HepG2 (cell line): ENCODE results near the gene MEF2A. TPM values are rescaled to one million over a fixed set of nuclear protein-coding genes. Genes with fewer than 3 reads are reported as not detected.

Source experiments
- ATAC-seq: fragments of 200-7000 bp; cut with Tn5 transposase; 3 replicates; pipeline ENCODE4 v1.9.1; 2020; ENCODE audit warnings: mild to moderate bottlenecking, moderate library complexity
- BruUV-seq: library from RNA; stranded (reverse); fragments of 400-500 nt; replicated peaks from 2 replicates; lab custom pipeline; 2021; lab: Mats Ljungman, UMichigan
- CTCF ChIA-PET: fragments of 300-600 bp; formaldehyde crosslinking; extraction: SDS; loops from one replicate; lab custom pipeline; 2021; ENCODE audit warnings: low total read pairs, inconsistent platforms, low intra/inter-chr PET ratio; lab: Yijun Ruan, JAX
- POLR2A ChIA-PET: fragments of 350-600 bp; sonication (Branson Sonifier 250); formaldehyde crosslinking; loops from one replicate; lab custom pipeline; 2020; ENCODE audit warnings: antibody characterized with exemption, inconsistent platforms; lab: Yijun Ruan, JAX
- DNase-seq: peaks from one replicate; pipeline ENCODE4 v3.0.0-alpha.2; 2015; ENCODE audit warnings: low spot score
- FAIRE-seq: peaks from 3 replicates; lab custom pipeline; 2011; peaks lifted over from hg19 to GRCh38; lab: Jason Lieb, UNC
- H2AFZ ChIP-seq: one replicate; pipeline ENCODE4 v1.6.1; 2011; ENCODE audit warnings: low read length, inconsistent platforms
- H3K27ac ChIP-seq: fragments of 300-600 bp; 3 replicates; pipeline ENCODE4 v1.8.0; 2011; ENCODE audit warnings: mixed run types, mild to moderate bottlenecking, mixed read lengths, low read length, inconsistent platforms; ENCODE audit not compliant: insufficient read depth; ENCODE audit errors: extremely low read length
- H3K27me3 ChIP-seq, 2 experiments: fragments of 200-600 bp in 1 of 2; 2 replicates in 1 of 2; 3 replicates in 1 of 2; pipeline versions ENCODE4 v1.6.0 to v1.8.0; 2011; ENCODE audit warnings: low read length in 2 of 2, mild to moderate bottlenecking in 2 of 2, moderate library complexity in 2 of 2, inconsistent platforms in 1 of 2; ENCODE audit not compliant: insufficient read depth in 2 of 2, control insufficient read depth in 1 of 2
- H3K36me3 ChIP-seq, 2 experiments: fragments of 200-600 bp in 1 of 2; replicated peaks in 1 of 2; 2 replicates in 1 of 2; 3 replicates in 1 of 2; pipeline versions ENCODE4 v1.5.1 to v1.8.0; 2011; ENCODE audit warnings: low read length in 2 of 2, inconsistent platforms in 1 of 2; ENCODE audit not compliant: insufficient read depth in 2 of 2, control insufficient read depth in 1 of 2
- H3K4me1 ChIP-seq: 2 replicates; pipeline ENCODE4 v1.5.1; 2012; ENCODE audit warnings: low read length, inconsistent platforms; ENCODE audit not compliant: insufficient read depth
- H3K4me2 ChIP-seq: 2 replicates; pipeline ENCODE4 v1.6.0; 2011; ENCODE audit warnings: low read depth, low read length, inconsistent platforms
- H3K4me3 ChIP-seq, 3 experiments: fragments of 200-600 bp in 1 of 3; sonication (generic), shearing (Covaris generic) in 1 of 3; replicated peaks in 1 of 3; 2 replicates each; pipeline ENCODE4 v1.5.1; 2011 to 2016; ENCODE audit warnings: low read length in 3 of 3, inconsistent platforms in 2 of 3, low read depth in 2 of 3, mild to moderate bottlenecking in 2 of 3, control low read depth in 1 of 3, mixed read lengths in 1 of 3; ENCODE audit not compliant: insufficient read depth in 1 of 3
- H3K79me2 ChIP-seq: one replicate; pipeline ENCODE4 v1.6.1; 2011; ENCODE audit warnings: low read length, inconsistent platforms; ENCODE audit not compliant: insufficient read depth
- H3K9ac ChIP-seq: 2 replicates; pipeline ENCODE4 v1.6.0; 2011; ENCODE audit warnings: mild to moderate bottlenecking, low read depth, low read length, inconsistent platforms; ENCODE audit not compliant: insufficient read depth
- H3K9me3 ChIP-seq: 2 replicates; pipeline ENCODE4 v1.5.1; 2012; ENCODE audit warnings: mild to moderate bottlenecking, low read length
- H4K20me1 ChIP-seq: 2 replicates; pipeline ENCODE4 v1.6.0; 2011; ENCODE audit warnings: inconsistent platforms, mild to moderate bottlenecking, low read length, moderate library complexity; ENCODE audit not compliant: insufficient read depth
- SUZ12 ChIP-seq: fragments of 150-350 bp; IDR thresholded peaks from 2 replicates; pipeline ENCODE4 v1.6.1; 2014; ENCODE audit warnings: low read depth, low read length
- YEATS4 ChIP-seq: sonication (generic); formaldehyde crosslinking; IDR thresholded peaks from 2 replicates; pipeline ENCODE4 v1.4.0; 2020; ENCODE audit warnings: missing genetic modification reagents, borderline replicate concordance
- WGBS: methylation state at CpG from one replicate; pipeline ENCODE4 v1.1.6; 2017; ENCODE audit warnings: low lambda C conversion rate; 5-methylcytosine and 5-hydroxymethylcytosine counted together
- in situ Hi-C: cut with HindIII; loops from 2 replicates; pipeline ENCODE4 v1.10.0; 2017; ENCODE audit warnings: low pct_unique_long_range_greater_than_20kb; ENCODE audit not compliant: extremely low pct_ligation_motif_present
- intact Hi-C: fragments of 100-400 bp; cut with micrococcal nuclease; formaldehyde crosslinking; loops from one replicate; pipeline ENCODE4 v1.10.0; 2022; ENCODE audit not compliant: unreplicated experiment
- polyA plus RNA-seq, 8 experiments: library from polyadenylated mRNA; depleted of rRNA in 3 of 8; stranded (reverse) in 7 of 8; unstranded in 1 of 8; fragments of >200 nt; fragmentation: Illumina TruSeq in 4 of 8; extraction: Trizol in 4 of 8; gene quantifications; 2 replicates each; pipeline versions ENCODE4 v1.2.1 to v1.2.3, GENCODE V29; 2011 to 2016; ENCODE audit warnings: low read depth in 4 of 8, missing spikeins in 1 of 8, mixed read lengths in 1 of 8; ENCODE audit not compliant: insufficient read depth in 1 of 8
- total RNA-seq, 5 experiments: library from RNA; depleted of rRNA; stranded (reverse); fragments of >200 nt; fragmentation: Illumina TruSeq; extraction: Trizol; gene quantifications; 2 replicates each; pipeline ENCODE4 v1.2.3, GENCODE V29; 2016; ENCODE audit warnings: low read depth in 1 of 5
- TF ChIP-seq, protein P1 (sequence below): sonication (generic); formaldehyde crosslinking; IDR thresholded peaks from 2 replicates; pipeline ENCODE4 v1.5.0; 2020; ENCODE audit warnings: mild to moderate bottlenecking, missing genetic modification reagents, borderline replicate concordance
- TF ChIP-seq, protein P2 (sequence below), 2 experiments: sonication (generic) in 1 of 2; formaldehyde crosslinking in 1 of 2; IDR thresholded peaks; 2 replicates each; pipeline versions ENCODE4 v1.5.1 to v1.6.1; 2011 to 2020; ENCODE audit warnings: borderline replicate concordance in 1 of 2, low read depth in 1 of 2, low read length in 1 of 2, mild to moderate bottlenecking in 1 of 2, missing genetic modification reagents in 1 of 2, moderate library complexity in 1 of 2
- TF ChIP-seq, protein P3 (sequence below): IDR thresholded peaks from 2 replicates; pipeline ENCODE4 v1.4.0; 2020; ENCODE audit warnings: mild to moderate bottlenecking, missing genetic modification reagents

MEF2A gene
- total and polyA plus RNA-seq, 2 of the 13 experiments (the other 11 are each of a cell fraction or from before 2014, with no cell fraction given), result 15.2 to 24.4 TPM

GRCh38 chr15:99593070-99593469, 27.3 kb downstream of the MEF2A start (continued):
- TF ChIP-seq, protein P1, sequence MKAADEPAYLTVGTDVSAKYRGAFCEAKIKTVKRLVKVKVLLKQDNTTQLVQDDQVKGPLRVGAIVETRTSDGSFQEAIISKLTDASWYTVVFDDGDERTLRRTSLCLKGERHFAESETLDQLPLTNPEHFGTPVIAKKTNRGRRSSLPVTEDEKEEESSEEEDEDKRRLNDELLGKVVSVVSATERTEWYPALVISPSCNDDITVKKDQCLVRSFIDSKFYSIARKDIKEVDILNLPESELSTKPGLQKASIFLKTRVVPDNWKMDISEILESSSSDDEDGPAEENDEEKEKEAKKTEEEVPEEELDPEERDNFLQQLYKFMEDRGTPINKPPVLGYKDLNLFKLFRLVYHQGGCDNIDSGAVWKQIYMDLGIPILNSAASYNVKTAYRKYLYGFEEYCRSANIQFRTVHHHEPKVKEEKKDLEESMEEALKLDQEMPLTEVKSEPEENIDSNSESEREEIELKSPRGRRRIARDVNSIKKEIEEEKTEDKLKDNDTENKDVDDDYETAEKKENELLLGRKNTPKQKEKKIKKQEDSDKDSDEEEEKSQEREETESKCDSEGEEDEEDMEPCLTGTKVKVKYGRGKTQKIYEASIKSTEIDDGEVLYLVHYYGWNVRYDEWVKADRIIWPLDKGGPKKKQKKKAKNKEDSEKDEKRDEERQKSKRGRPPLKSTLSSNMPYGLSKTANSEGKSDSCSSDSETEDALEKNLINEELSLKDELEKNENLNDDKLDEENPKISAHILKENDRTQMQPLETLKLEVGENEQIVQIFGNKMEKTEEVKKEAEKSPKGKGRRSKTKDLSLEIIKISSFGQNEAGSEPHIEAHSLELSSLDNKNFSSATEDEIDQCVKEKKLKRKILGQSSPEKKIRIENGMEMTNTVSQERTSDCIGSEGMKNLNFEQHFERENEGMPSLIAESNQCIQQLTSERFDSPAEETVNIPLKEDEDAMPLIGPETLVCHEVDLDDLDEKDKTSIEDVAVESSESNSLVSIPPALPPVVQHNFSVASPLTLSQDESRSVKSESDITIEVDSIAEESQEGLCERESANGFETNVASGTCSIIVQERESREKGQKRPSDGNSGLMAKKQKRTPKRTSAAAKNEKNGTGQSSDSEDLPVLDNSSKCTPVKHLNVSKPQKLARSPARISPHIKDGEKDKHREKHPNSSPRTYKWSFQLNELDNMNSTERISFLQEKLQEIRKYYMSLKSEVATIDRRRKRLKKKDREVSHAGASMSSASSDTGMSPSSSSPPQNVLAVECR, result no peak
- TF ChIP-seq, protein P2, sequence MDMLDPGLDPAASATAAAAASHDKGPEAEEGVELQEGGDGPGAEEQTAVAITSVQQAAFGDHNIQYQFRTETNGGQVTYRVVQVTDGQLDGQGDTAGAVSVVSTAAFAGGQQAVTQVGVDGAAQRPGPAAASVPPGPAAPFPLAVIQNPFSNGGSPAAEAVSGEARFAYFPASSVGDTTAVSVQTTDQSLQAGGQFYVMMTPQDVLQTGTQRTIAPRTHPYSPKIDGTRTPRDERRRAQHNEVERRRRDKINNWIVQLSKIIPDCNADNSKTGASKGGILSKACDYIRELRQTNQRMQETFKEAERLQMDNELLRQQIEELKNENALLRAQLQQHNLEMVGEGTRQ (IDR thresholded peaks at IDR 0.05; ENCODE audit: low read depth, low read length), result no peak
- TF ChIP-seq, protein P2 (CRISPR knock-in tag; IDR thresholded peaks at IDR 0.05; ENCODE audit: borderline replicate concordance), result no peak

- Histone ChIP-seq H3K9me3 (no peaks in the 10 kb centered on the region), H3K36me3 (no peaks in the 10 kb centered on the region; a peak in 2 of 5 replicates), H3K27me3 (no peaks in the 10 kb centered on the region), H2AFZ (no peak overlapping the region), H3K27ac (no peak overlapping the region), H3K4me1 (peaks cover 19% of the 10 kb centered on the region), H4K20me1 (0 out of 2 replicates have a peak, but pooled peaks cover 4% of the 10 kb centered on the region), H3K9ac (no peak overlapping the region), H3K4me2 (no peak overlapping the region), H3K4me3 (no peak overlapping the region), H3K79me2 (peaks cover 78% of the 10 kb centered on the region)
- no TSS peak for BruUV-seq
- DNase-seq, result no peak
- ChIA-PET CTCF (no interaction called here), POLR2A (no interaction called here)
- 96% methylated on average over 2 of the region's 2 CpGs for WGBS
- TF ChIP-seq, protein P3, sequence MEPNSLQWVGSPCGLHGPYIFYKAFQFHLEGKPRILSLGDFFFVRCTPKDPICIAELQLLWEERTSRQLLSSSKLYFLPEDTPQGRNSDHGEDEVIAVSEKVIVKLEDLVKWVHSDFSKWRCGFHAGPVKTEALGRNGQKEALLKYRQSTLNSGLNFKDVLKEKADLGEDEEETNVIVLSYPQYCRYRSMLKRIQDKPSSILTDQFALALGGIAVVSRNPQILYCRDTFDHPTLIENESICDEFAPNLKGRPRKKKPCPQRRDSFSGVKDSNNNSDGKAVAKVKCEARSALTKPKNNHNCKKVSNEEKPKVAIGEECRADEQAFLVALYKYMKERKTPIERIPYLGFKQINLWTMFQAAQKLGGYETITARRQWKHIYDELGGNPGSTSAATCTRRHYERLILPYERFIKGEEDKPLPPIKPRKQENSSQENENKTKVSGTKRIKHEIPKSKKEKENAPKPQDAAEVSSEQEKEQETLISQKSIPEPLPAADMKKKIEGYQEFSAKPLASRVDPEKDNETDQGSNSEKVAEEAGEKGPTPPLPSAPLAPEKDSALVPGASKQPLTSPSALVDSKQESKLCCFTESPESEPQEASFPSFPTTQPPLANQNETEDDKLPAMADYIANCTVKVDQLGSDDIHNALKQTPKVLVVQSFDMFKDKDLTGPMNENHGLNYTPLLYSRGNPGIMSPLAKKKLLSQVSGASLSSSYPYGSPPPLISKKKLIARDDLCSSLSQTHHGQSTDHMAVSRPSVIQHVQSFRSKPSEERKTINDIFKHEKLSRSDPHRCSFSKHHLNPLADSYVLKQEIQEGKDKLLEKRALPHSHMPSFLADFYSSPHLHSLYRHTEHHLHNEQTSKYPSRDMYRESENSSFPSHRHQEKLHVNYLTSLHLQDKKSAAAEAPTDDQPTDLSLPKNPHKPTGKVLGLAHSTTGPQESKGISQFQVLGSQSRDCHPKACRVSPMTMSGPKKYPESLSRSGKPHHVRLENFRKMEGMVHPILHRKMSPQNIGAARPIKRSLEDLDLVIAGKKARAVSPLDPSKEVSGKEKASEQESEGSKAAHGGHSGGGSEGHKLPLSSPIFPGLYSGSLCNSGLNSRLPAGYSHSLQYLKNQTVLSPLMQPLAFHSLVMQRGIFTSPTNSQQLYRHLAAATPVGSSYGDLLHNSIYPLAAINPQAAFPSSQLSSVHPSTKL (CRISPR knock-in tag), result no peak
- TF ChIP-seq YEATS4, result no peak
- no peak for TF ChIP-seq SUZ12
- FAIRE-seq, result no peak
- in situ Hi-C loops, result no loop called here
- ATAC-seq, result no peak
- intact Hi-C loops, result no loop called here
These were observed 29.1 kb downstream of the MEF2A start for GRCh38 chr15:99594916-99595315.
